Upper lobe of left lung (tissue), 6 donors: Measurements from ENCODE around the gene KRTAP19-5. TPM values are rescaled to one million over a fixed set of nuclear protein-coding genes. Genes with fewer than 3 reads are reported as not detected.

Source experiments
- ATAC-seq, 2 donors: fragments of 200-7000 bp; cut with Tn5 transposase; one replicate each; pipeline ENCODE4 v1.9.1; 2022; ENCODE audit warnings: mild to moderate bottlenecking in 2 of 2, moderate library complexity in 2 of 2; ENCODE audit not compliant: low FRiP score in 2 of 2
- DNase-seq, 2 donors: peaks; one replicate each; pipeline ENCODE4 v3.0.0-alpha.2; 2019 to 2020
- H3K27ac ChIP-seq, 4 donors: fragments of 200-600 bp; sonication (generic); one replicate each; pipeline ENCODE4 v1.5.1; 2016 to 2019
- H3K27me3 ChIP-seq, 4 donors: fragments of 200-600 bp; sonication (generic); one replicate each; pipeline ENCODE4 v1.5.1; 2017 to 2019
- H3K36me3 ChIP-seq, 4 donors: fragments of 200-600 bp; sonication (generic); one replicate each; pipeline ENCODE4 v1.5.1; 2016 to 2019
- H3K4me1 ChIP-seq, 4 donors: fragments of 200-600 bp; sonication (generic); one replicate each; pipeline ENCODE4 v1.5.1; 2018 to 2019
- H3K4me3 ChIP-seq, 4 donors: fragments of 200-600 bp; sonication (generic); one replicate each; pipeline ENCODE4 v1.5.1; 2017 to 2019; ENCODE audit warnings: mild to moderate bottlenecking in 2 of 4, moderate library complexity in 1 of 4
- H3K9me3 ChIP-seq, 4 donors: fragments of 200-600 bp; sonication (generic); one replicate each; pipeline ENCODE4 v1.5.1; 2018 to 2019
- CTCF ChIP-seq, 6 experiments: fragments of 450-650 bp in 4 of 6; fragments of 200-600 bp in 2 of 6; sonication (generic) in 2 of 6; IDR thresholded peaks; one replicate each; pipeline ENCODE4 v1.5.1; 2016 to 2019; ENCODE audit warnings: antibody characterized with exemption in 6 of 6
- EP300 ChIP-seq, 4 donors: sonication (generic); formaldehyde crosslinking; IDR thresholded peaks; one replicate each; pipeline ENCODE4 v1.5.1; 2017; ENCODE audit warnings: antibody characterized with exemption in 4 of 4, control low read depth in 2 of 4
- POLR2A ChIP-seq, 4 donors: fragments of 450-650 bp; IDR thresholded peaks; one replicate each; pipeline ENCODE4 v1.5.1; 2016 to 2017; ENCODE audit warnings: antibody characterized with exemption in 4 of 4, mild to moderate bottlenecking in 2 of 4
- POLR2AphosphoS5 ChIP-seq, 2 donors: sonication (generic); formaldehyde crosslinking; IDR thresholded peaks; one replicate each; pipeline ENCODE4 v1.5.1; 2017; ENCODE audit warnings: antibody characterized with exemption in 2 of 2
- WGBS, 2 donors: methylation state at CpG; one replicate each; pipeline ENCODE4 v1.1.5; 2017 to 2018; 5-methylcytosine and 5-hydroxymethylcytosine counted together
- total RNA-seq, 6 donors: library from RNA; depleted of rRNA in 4 of 6; stranded (reverse); fragments of >200 nt in 4 of 6; gene quantifications; one replicate each; pipeline versions ENCODE4 v1.1.0 to v1.2.1, GENCODE V29; 2016 to 2021
- donor health status: DM: no; HTN: no; CAD: no; lungs with moderate emphysema.
- donor health status: DM: no; HTN: yes; CAD: no; lungs with severe emphysema.

Gene KRTAP19-5
- total RNA-seq, 6 donors from 2014 or later = not detected

DNA sequence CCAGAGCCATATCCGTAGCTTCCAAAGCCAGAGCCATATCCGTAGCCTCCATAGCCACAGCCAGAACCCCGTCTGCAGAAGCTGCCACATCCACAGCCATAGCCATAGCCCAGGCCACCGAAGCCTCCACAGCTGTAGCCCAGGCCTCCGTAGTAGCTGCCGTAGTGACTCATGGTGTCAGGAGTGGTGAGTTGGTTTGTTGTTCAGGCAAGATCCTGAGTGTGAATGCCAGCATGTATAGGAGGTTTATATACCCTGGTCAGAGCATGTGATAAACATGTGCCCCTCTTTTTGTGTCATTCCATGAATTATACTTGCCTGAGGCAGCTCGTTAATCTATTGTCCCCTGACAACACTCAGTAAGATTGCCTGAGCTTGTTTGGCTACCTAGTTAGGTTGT lies 21.8 kb downstream of the KRTAP19-5 start, which contains the start of gene KRTAP19-1:
TSS of gene KRTAP19-1 (minus strand) at position 223 of the 400 bp plus-strand sequence. CDS start at position 173, 50 bp downstream.
- DNase-seq = no peak
- no peak for TF ChIP-seq POLR2AphosphoS5 (IDR thresholded peaks at IDR 0.05)
- no peak for TF ChIP-seq CTCF (IDR thresholded peaks at IDR 0.05)
- no peak for TF ChIP-seq POLR2A (IDR thresholded peaks at IDR 0.05)
- TF ChIP-seq EP300 (IDR thresholded peaks at IDR 0.05) = no peak
- Histone ChIP-seq H3K4me1 (no peaks in the 10 kb centered on the region), H3K27ac (no peak within 1 kb of the TSS), H3K36me3 (no peaks in the 10 kb centered on the region), H3K27me3 (no peaks in the 10 kb centered on the region), H3K9me3 (no peaks in the 10 kb centered on the region), H3K4me3 (no peak within 1 kb of the TSS)
- no peak for ATAC-seq
- 86 to 94% methylated on average over 7 of the region's 7 CpGs for WGBS, 2 donors

DNA sequence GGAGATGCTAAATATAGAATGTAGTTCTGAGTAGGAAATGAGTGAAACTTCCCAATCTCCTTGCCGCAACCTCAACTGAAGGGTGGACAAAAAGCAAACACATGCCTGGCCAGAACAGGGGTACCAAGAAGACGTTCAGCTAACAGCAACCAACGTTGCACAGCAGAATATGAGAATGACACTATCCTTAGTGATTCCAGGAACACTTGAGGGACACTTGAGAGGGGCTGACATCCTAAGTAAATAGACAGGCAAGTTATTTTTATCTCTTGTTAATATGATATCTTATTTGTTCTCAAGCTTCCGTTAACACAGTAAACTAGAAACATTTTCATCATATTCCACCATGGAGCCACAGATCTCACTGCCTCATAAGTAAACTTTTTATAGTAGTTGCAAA lies 22.7 kb downstream of the KRTAP19-5 start:
- ATAC-seq (no peak), DNase-seq (no peak)
- WGBS, 2 donors = 40 to 44% methylated on average over 4 of the region's 4 CpGs
- Histone ChIP-seq H3K9me3 (no peaks in the 10 kb centered on the region), H3K27me3 (no peaks in the 10 kb centered on the region), H3K4me3 (no peak overlapping the region), H3K36me3 (no peaks in the 10 kb centered on the region), H3K4me1 (no peaks in the 10 kb centered on the region), H3K27ac (no peak overlapping the region)
- TF ChIP-seq EP300 (IDR thresholded peaks at IDR 0.05) (no peak), POLR2A (IDR thresholded peaks at IDR 0.05) (no peak), POLR2AphosphoS5 (IDR thresholded peaks at IDR 0.05) (no peak), CTCF (IDR thresholded peaks at IDR 0.05) (no peak)

GRCh38 chr21:30478004-30478403 lies 23.9 kb downstream of the KRTAP19-5 start:
- H3K27ac ChIP-seq = no peak overlapping the region
- no peak for DNase-seq
- no peak for ATAC-seq
- no peaks in the 10 kb centered on the region for H3K36me3 ChIP-seq
- 25 to 41% methylated on average over 3 of the region's 3 CpGs for WGBS, 2 donors
- H3K27me3 ChIP-seq = no peaks in the 10 kb centered on the region
- H3K9me3 ChIP-seq = no peaks in the 10 kb centered on the region
- no peak overlapping the region for H3K4me3 ChIP-seq
- H3K4me1 ChIP-seq = no peaks in the 10 kb centered on the region
- TF ChIP-seq CTCF (IDR thresholded peaks at IDR 0.05) (no peak), POLR2A (IDR thresholded peaks at IDR 0.05) (no peak)

DNA sequence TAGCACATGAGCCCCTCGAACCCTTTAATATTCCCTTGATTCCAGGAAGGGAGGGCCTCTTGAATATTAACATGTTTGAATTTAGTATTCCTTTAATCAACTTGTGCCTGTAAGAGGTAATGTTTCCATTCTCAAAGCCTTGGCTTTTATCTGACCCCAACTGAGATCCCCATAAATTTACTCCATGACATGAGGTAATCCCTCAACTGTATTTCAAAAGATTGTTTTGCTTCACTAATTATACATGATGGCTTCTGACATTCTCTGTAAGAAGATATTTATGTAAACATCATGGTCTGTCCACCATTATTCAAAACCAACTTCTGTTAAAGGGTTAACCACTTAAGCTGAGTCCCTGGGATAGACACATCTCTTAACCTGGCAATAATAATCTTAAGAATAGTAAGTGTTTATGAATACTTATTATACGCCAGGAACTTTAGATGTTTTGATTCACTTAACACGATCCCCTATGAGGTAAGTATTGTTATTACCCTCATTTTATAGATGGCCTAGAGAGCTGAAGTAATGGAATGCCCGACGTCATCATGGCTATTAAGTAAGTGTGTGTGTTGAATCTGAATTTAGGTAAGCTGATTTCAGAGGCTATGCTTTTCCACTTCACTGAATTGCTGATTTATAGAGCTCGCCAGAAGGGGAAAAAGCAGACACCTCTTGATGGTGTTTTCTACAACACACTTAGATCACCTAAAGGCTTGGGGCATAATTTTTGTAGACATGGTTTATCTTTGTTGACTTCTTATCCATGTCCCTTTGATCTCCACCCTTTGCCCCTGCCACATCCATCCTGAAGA lies 32.8 kb downstream of the KRTAP19-5 start:
- WGBS, 2 donors = 51 to 65% methylated on average over 6 of the region's 6 CpGs
- Histone ChIP-seq H3K4me1 (no peaks in the 10 kb centered on the region), H3K27me3 (no peaks in the 10 kb centered on the region), H3K9me3 (no peaks in the 10 kb centered on the region), H3K27ac (no peak overlapping the region), H3K36me3 (no peaks in the 10 kb centered on the region), H3K4me3 (no peak overlapping the region)
- ATAC-seq (no peak), DNase-seq (no peak)
- TF ChIP-seq POLR2A (IDR thresholded peaks at IDR 0.05) (no peak), CTCF (IDR thresholded peaks at IDR 0.05) (no peak), POLR2AphosphoS5 (IDR thresholded peaks at IDR 0.05) (no peak), EP300 (IDR thresholded peaks at IDR 0.05) (no peak)

GRCh38 chr21:30463713-30464112 lies 38.2 kb downstream of the KRTAP19-5 start:
- TF ChIP-seq POLR2AphosphoS5 (IDR thresholded peaks at IDR 0.05) (no peak), CTCF (IDR thresholded peaks at IDR 0.05) (peak in 1 of 6 experiments; percentile 23), POLR2A (IDR thresholded peaks at IDR 0.05) (no peak), EP300 (IDR thresholded peaks at IDR 0.05) (no peak)
- Histone ChIP-seq H3K36me3 (no peaks in the 10 kb centered on the region), H3K27ac (no peak overlapping the region), H3K4me1 (no peaks in the 10 kb centered on the region), H3K27me3 (no peaks in the 10 kb centered on the region), H3K4me3 (no peak overlapping the region), H3K9me3 (no peaks in the 10 kb centered on the region)
- WGBS, 2 donors = 42 to 68% methylated on average over 3 of the region's 3 CpGs
- DNase-seq (no peak), ATAC-seq (no peak)
